ENCODE results near the gene C14orf93.
"Not testable (repeated sequence)": the region's sequence is repeated elsewhere in the genome, so short reads cannot be mapped to it uniquely, and the experiment has no call there.

C14orf93 gene

GRCh38 chr14:22952418-22952817 is 57.5 kb downstream of the C14orf93 start:
- in situ Hi-C loops (cut with MboI; ENCODE audit: low sequenced_read_pairs, unreplicated experiment), result no loop called here
- TF ChIP-seq CTCF (IDR thresholded peaks at IDR 0.05; ENCODE audit: borderline replicate concordance, control extremely low read depth, extremely low read depth, insufficient read depth, missing control alignments), result no peak
- DNase-seq (ENCODE audit: low spot score), result no peak

- in situ Hi-C loops (cut with MboI; ENCODE audit: low sequenced_read_pairs, unreplicated experiment); DNase-seq (ENCODE audit: low spot score): not testable (repeated sequence)
These were observed 58.1 kb downstream of the C14orf93 start for GRCh38 chr14:22951795-22952194.

GRCh38 chr14:22945642-22946041 is 64.3 kb downstream of the C14orf93 start:
- no peak for TF ChIP-seq CTCF (IDR thresholded peaks at IDR 0.05; ENCODE audit: borderline replicate concordance, control extremely low read depth, extremely low read depth, insufficient read depth, missing control alignments)
- in situ Hi-C loops (cut with MboI; ENCODE audit: low sequenced_read_pairs, unreplicated experiment), result no loop called here
- DNase-seq (ENCODE audit: low spot score), result no peak

- TF ChIP-seq CTCF (IDR thresholded peaks at IDR 0.05; ENCODE audit: borderline replicate concordance, control extremely low read depth, extremely low read depth, insufficient read depth, missing control alignments), result no peak
- in situ Hi-C loops (cut with MboI; ENCODE audit: low sequenced_read_pairs, unreplicated experiment), result no loop called here
- DNase-seq (ENCODE audit: low spot score), result no peak
These were observed 70.3 kb downstream of the C14orf93 start for GRCh38 chr14:22939684-22940083.
